Measurements from ENCODE around the gene DUSP22.

Gene DUSP22

GRCh38 chr6:297571-298232 lies 5.4 kb downstream of the DUSP22 start:
- no peak for DNase-seq (ENCODE audit: low read depth)

DNA sequence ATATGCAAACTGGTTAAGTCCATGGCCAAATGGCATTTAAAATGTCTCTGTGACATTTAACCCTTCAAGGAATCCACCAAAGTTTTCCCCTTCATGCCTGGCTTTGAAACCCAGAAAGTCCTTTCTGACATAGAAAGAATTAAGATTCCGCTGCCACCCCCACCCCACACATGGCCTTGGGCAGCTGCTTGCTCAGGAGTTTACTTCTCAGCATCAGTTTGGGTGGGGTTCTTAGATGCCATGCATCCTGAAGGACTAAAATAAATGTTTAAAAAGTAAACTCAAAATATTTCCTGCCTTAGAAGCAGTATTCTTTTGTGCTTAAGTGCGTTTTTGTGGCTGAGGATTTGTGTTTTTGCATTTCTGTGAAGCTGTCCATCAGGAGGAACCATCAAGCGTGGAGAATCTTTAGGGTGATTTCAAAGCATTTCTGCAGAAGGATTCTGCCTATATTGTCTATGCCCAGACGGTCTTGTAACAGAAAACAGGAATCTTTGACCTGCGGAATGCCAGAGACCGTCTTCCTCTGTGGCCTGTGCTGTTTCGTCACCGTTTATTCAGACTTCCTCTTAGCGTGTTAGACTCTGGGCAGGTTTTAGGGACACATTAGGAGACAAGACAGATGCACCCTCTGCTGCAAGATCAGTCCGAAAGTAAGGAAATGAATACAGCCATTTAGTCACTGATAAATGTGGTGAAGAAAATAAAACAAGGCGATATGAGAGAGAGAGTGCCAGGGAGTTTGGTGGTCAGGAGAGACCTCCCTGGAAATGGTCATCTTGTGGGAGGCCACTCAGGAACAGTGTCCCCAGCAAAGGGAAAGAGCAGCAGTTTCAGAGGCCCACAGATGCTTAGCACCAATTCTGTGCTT lies 6.2 kb downstream of the DUSP22 start:
- no peak for DNase-seq (ENCODE audit: low read depth)

DNA sequence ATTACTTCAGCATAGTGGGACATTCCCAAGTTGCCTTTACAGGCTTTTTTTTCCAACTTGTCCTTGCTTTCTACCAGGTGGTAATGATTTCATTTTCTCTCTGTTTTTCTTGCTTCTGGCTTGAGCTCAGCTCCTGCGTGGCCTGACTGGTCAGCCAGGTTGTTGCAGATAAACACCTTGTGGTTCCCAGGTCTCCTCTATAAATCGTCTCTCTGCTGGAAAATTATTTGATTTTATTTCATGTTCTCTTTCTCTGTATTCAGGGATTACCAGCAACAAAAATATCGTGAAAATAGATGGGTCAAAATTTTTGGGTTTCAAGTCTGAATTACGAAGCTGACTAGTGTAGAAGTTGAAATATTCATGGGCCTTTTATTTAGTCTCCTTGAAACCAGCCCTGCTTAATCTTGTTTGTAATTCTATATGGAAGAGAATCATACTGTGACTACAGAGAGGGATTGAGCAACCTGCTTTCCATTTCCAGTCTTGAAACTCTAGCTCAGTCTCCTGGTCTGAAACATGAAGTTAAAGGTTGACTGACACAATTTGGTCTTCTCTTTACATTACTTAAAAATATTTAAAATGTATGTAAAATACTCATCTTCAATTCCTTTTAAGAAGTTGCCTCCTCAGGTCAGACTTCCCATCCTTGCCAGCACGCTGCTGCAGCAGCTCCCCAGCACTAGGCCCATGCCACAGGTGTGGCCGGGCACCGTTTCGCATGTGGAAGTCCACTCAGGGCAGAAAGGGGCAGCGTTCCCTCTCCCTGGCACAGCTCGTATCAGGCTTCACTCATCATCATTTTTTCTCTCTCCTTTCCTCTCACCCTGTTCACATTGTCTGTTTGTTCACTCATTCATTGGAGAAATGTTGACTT lies 7.1 kb downstream of the DUSP22 start:
- no peak for DNase-seq (ENCODE audit: low read depth)

- DNase-seq (ENCODE audit: low read depth): no peak
Observed at GRCh38 chr6:300026-300425, 7.7 kb downstream of the DUSP22 start.

- no peak for DNase-seq (ENCODE audit: low read depth)
Observed at GRCh38 chr6:300494-301198, 8.4 kb downstream of the DUSP22 start.

DNA sequence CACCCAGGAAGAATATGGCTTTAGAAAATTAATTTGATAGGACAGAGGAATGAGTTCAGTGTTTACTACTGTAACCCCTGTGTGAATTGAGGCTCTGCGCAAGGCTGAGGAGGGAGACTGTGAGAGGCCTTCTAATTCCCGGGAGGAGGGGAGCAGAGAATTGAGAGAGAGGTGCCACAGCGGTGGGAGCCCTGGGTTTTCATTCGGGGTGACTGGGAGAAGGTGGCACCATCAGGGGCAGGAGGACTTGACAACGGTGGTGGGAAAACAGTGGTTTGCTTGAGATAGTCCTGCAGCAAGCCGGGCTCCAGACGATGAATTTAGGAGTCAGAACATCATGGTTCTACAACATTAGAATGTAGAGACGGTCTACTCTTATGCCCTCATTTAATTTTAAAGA lies 9.2 kb downstream of the DUSP22 start:
- DNase-seq (ENCODE audit: low read depth): no peak

- no peak for DNase-seq (ENCODE audit: low read depth)
Observed at GRCh38 chr6:301929-302705, 9.8 kb downstream of the DUSP22 start.

DNA sequence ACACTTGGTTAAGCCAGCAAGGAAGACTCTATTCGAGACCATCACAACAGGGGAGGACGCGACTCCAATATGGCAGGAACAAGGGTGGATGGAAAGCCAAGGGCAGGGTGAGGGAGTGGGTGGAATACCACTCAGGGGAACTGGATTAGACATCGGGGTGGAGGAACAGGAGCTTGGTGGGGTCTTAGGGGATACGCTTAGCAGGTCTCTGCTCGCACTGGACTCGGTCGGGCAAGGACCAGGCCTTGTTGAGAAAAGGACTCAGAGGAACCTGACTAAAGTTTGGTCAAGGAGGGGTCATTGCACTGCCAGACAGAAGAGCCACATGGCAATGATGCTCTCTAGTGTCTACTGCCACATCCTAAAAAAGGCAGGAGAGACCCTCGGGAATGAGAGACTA lies 10.5 kb downstream of the DUSP22 start:
- DNase-seq (ENCODE audit: low read depth): no peak

DNA sequence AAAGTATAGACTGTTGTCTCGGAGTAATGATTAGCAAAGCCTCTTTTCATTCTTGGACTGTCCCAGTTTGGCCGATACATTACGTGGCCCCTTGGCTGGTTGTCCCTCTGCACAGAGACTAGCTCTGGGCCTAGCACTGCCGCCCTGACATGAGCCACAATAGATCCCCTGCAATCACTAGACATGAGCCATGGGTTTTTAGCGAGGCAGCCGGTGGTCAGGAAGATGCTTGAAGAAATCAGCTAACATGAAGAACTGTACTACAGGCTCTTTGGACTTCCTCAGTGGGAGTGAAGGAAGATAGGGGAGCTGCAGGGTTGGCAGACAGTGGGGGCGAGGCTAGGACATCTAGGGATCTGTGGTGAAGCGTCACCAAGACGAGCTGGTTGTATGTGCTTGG lies 11.0 kb downstream of the DUSP22 start:
- no peak for DNase-seq (ENCODE audit: low read depth)

DNA sequence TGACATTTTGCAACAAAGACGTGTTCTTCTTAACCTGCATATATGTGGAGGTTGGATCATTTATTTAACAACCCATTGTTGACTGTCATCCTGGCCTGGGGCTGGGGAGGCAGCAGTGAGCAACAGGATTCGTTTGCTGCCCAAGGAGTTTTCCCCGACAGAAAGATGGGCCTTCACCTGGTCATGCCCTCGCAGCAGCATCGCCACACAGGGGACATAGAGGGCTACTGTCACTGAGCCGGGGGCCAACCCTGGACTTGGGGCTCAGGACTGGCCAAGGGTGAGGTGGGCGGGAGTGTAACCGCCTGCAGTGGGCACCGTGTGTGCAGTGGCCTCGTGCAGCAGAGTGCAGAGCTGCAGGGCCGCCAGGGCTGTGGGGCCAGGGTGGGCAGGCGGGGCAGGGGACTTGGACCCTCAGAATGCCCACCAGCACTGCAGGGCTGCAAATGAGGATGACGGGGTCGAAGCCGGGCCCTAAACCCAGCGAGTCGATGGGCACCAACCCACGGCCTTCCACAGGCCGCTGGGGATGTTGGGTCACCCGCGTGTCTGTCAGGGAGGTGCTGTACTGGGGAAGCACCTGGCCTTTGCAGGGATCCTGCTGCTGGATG lies 11.8 kb downstream of the DUSP22 start:
- DNase-seq (ENCODE audit: low read depth): no peak

DNA sequence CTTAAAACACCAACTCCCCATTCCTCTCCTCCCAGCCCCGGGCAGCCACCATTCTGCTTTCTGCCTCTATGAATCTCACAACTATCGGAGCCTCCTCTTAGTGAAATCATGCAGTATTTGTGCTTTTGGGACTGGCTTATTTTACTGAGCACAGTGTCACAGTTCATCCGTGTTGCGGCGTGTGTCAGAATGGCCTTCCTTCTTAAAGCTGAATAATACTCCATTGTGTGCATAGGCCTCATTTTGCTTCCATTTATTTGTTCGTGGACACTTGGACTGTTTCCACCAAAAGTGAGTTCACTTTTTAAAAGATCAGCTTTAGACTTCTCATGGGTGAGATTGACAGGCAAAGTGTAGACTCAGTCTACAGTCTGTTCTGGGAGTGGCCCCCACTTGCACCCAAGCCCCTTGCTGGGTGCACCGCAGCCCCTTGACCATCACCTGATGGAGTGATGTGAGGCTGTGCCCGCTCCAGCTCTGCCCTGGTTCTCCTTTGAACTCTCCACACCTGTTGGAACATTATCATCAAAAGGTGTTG lies 12.6 kb downstream of the DUSP22 start:
- DNase-seq (ENCODE audit: low read depth): no peak

DNA sequence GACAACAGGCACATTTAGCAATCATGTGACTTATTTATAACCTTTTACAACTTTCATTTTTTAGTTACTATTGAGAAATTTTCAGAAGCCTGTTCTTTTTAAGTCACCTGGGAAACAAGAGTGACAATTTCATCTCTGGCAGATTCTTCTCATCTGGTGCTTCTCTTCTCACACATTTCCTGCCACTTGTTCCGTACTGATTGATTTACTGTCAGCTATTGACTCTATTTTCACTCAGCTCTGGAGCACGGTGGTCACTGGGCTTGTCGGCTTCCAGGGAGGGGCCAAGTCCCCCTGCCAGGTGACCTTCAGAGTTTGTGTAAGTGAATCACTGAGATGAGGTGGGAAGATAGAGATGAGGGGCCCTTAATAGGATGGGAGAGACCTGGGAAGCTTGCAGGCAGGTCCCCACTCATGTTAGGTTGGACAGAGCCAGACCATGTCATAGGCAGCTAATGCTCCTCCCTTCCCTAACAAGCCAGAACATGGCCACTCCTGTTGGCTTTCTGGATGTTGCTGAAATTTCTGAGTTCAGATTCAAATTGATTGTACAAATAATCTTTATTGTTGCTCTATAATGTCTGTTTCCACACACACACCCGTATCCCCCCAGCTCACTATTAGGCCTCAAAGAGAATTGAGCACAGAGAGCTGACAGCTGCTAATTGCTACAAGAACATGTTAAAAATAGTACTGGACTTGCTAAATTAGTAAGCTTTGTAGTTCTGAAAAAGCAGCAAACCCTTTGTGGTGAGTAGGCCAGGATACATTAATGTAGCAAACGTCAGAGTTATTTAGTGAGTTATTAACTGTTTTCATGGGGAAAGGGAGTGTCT lies 13.3 kb downstream of the DUSP22 start:
- no peak for DNase-seq (ENCODE audit: low read depth)

DNA sequence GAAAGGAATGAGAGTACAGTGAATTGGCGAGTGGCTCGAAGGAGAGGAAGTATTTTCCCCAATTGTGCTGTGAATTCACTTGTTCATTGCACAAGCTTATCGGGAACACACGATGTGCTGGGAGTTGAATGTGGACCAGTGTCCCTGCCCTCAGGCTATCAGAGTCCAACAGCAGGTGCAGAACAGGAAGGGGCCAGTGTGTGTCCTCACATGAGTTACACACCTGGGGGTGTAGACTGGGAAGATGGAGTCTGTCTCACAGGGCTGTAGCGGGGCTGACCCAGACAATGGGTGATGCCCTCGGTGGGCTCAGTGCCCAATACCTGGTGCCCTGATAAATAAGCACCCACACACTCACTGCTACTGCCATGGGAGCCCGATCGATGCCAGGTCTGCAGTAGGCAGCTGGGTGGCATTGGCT lies 14.4 kb downstream of the DUSP22 start:
- no peak for DNase-seq (ENCODE audit: low read depth)

- no peak for DNase-seq (ENCODE audit: low read depth)
Observed at GRCh38 chr6:307065-307814, 15.0 kb downstream of the DUSP22 start.

- DNase-seq (ENCODE audit: low read depth): no peak
Observed at GRCh38 chr6:307874-308273, 15.6 kb downstream of the DUSP22 start.

GRCh38 chr6:308307-308706 lies 16.0 kb downstream of the DUSP22 start:
- DNase-seq (ENCODE audit: low read depth): no peak

GRCh38 chr6:308768-309167 lies 16.5 kb downstream of the DUSP22 start:
- DNase-seq (ENCODE audit: low read depth): no peak

DNA sequence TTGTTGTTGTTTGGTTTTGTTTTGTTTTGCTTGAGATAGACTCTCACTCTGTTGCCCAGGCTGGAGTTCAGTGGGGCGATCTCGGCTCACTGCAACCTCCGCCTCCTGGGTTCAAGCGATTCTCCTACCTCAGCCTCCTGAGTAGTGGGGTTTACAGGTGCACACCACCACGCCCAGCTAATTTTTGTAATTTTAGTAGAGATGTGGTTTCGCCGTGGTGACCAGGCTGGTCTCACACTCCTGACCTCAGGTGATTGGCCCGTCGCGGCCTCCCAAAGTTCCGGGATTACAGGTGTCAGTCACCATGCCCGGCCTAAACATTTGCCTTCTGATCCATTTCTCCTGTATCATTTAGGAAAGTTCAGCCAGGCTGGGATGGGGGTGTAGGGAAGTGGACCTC lies 17.7 kb downstream of the DUSP22 start:
- DNase-seq (ENCODE audit: low read depth): no peak

DNA sequence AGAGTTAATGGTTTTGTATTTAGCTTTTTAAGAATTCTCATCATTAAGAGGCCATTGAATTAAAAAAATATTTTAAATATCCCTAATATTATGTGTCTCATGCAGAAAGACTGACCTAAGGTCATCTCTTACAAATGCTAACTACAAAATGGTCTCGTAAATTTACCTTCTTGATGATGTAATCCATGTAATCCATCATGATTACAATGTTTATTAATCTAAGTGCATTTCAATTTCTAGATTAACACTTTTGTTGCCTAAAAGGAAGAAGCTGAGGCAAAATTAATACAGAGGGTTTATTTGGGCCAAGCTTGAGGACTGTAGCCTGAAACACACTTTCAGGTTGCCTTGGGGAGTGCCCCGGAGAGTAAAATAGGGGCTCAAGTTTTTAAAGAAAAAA lies 18.4 kb downstream of the DUSP22 start:
- no peak for DNase-seq (ENCODE audit: low read depth)

Measured in activated T-helper 1 cell treated with Interleukin-2 at 50 U/mL for 16 hours (primary cell).